Activated T-helper 1 cell treated with anti-CD3 and anti-CD28 coated beads, Interleukin-2, amount 50 U/mL, for 16 hours (primary cell): ENCODE results near the gene RNF213.

ENCODE experiments used
- DNase-seq, 2 donors: peaks; one replicate each; pipeline ENCODE4 v3.0.0-alpha.2; 2020; ENCODE audit warnings: low read depth in 1 of 2, low spot score in 1 of 2

Gene RNF213

GRCh38 chr17:80365001-80365965, 104.6 kb downstream of the RNF213 start:
- DNase-seq, result no peak

GRCh38 chr17:80365983-80366382, 105.3 kb downstream of the RNF213 start:
- DNase-seq, result no peak

- no peak for DNase-seq
These were observed 106.9 kb downstream of the RNF213 start for GRCh38 chr17:80367503-80367902.

GRCh38 chr17:80371196-80371595, 110.5 kb downstream of the RNF213 start:
- DNase-seq, result no peak

GRCh38 chr17:80372456-80372855, 111.8 kb downstream of the RNF213 start:
- no peak for DNase-seq

- DNase-seq, result no peak
These were observed 112.4 kb downstream of the RNF213 start for GRCh38 chr17:80372922-80373570.

GRCh38 chr17:80374039-80374731, 113.5 kb downstream of the RNF213 start:
- DNase-seq, result no peak

- no peak for DNase-seq
These were observed 114.3 kb downstream of the RNF213 start for GRCh38 chr17:80374732-80375585.

GRCh38 chr17:80376531-80376930, 115.9 kb downstream of the RNF213 start:
- DNase-seq, result no peak

GRCh38 chr17:80377798-80378197, 117.1 kb downstream of the RNF213 start:
- DNase-seq, result no peak

- DNase-seq, result no peak
These were observed 118.7 kb downstream of the RNF213 start for GRCh38 chr17:80379348-80379747.

- no peak for DNase-seq
These were observed 119.4 kb downstream of the RNF213 start for GRCh38 chr17:80380068-80380467.

GRCh38 chr17:80380555-80381002, 119.9 kb downstream of the RNF213 start:
- DNase-seq, result no peak

- no peak for DNase-seq
These were observed 120.8 kb downstream of the RNF213 start for GRCh38 chr17:80381416-80381923.

GRCh38 chr17:80382446-80382845, 121.8 kb downstream of the RNF213 start:
- no peak for DNase-seq

- no peak for DNase-seq
These were observed 122.3 kb downstream of the RNF213 start for GRCh38 chr17:80382956-80383355.

GRCh38 chr17:80384078-80384960, 123.7 kb downstream of the RNF213 start:
- DNase-seq, result no peak

GRCh38 chr17:80385046-80385445, 124.4 kb downstream of the RNF213 start:
- no peak for DNase-seq

GRCh38 chr17:80386341-80386740, 125.7 kb downstream of the RNF213 start:
- no peak for DNase-seq

- no peak for DNase-seq
These were observed 126.4 kb downstream of the RNF213 start for GRCh38 chr17:80387071-80387470.
